C4-2B (cell line): ENCODE data around the gene RNF213.

Experiments
- H3K27ac ChIP-seq: fragments of 450-650 bp; 2 replicates; pipeline ENCODE4 v1.5.1; 2017
- ZFX ChIP-seq: fragments of 450-650 bp; IDR thresholded peaks from 2 replicates; pipeline ENCODE4 v1.6.1; 2017
- TF ChIP-seq, protein P1 (sequence below): fragments of 450-650 bp; conservative IDR thresholded peaks from 2 replicates; pipeline ENCODE4 v1.5.1; 2017; ENCODE audit warnings: mild to moderate bottlenecking

RNF213 gene

DNA sequence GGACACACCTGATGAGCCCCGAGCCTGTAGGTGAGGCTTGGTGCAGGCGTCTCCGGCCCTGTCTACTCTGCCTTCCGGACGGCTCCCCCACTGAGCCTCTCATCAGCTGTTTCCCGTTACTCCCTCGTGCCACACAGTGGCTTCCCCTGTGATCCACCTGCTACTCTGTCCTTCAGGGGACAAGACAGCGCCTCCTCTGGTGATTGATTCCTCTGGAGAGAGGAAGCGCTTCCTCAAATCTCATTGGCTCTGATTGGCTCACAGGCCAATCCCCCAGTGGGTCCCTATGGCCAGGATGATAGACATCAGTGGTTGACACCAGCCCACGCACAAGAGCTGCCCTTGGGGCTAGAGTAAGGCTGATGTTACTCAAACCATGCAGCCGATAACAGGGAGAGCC lies 24.0 kb downstream of the RNF213 start:
- no peak for TF ChIP-seq ZFX
- TF ChIP-seq, protein P1, sequence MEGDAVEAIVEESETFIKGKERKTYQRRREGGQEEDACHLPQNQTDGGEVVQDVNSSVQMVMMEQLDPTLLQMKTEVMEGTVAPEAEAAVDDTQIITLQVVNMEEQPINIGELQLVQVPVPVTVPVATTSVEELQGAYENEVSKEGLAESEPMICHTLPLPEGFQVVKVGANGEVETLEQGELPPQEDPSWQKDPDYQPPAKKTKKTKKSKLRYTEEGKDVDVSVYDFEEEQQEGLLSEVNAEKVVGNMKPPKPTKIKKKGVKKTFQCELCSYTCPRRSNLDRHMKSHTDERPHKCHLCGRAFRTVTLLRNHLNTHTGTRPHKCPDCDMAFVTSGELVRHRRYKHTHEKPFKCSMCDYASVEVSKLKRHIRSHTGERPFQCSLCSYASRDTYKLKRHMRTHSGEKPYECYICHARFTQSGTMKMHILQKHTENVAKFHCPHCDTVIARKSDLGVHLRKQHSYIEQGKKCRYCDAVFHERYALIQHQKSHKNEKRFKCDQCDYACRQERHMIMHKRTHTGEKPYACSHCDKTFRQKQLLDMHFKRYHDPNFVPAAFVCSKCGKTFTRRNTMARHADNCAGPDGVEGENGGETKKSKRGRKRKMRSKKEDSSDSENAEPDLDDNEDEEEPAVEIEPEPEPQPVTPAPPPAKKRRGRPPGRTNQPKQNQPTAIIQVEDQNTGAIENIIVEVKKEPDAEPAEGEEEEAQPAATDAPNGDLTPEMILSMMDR, result no peak
- H3K27ac ChIP-seq, result no peak overlapping the region

DNA sequence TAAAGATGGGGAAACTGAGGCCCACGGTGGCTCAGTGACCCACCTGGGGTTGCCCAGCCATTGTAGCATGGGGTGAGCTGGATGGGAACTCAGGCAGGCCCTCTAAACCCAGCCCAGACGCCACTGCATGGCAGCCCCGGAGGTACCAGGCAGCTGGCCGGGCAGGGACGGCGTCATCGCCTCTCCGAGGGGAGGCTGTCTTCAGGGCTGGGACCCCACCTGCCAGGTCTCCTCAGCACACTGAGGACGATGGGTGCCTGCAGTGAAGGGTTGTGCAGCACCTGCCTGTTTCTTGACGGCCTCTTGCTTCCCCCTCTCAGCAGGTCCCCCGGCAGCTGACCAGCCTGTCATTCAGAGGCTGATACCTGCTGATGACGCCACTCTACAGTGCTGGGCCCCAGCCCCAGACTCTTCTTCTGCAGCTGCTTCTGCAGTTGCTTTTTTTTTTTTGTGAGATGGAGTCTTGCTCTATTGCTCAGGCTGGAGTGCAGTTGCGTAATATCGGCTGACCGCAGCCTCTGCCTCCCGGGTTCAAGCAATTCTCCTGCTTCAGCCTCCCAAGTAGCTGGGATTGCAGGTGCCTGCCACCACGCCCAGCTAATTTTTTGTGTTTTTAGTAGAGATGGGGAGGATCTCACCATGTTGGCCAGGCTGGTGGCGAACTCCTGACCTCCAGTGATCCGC lies 24.7 kb downstream of the RNF213 start:
- TF ChIP-seq ZFX, result no peak
- TF ChIP-seq, protein P1, result no peak
- no peak overlapping the region for H3K27ac ChIP-seq

DNA sequence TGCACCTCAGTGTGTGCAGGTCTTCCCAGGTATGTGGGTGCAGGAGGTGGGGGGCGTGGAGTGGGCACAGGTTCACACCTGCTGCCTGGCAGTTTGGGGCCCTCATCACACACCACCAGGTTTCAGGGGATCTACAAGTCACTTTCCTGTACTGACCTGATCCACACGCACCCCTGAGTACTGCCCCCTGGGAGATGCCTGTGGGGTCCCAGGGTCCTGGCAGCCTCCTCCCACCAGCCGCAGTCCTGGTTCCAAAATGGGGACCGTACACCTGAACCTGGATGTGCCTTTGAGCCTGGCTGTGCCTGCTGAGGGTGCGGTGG lies 25.9 kb downstream of the RNF213 start:
- TF ChIP-seq ZFX, result no peak
- TF ChIP-seq, protein P1, result no peak
- no peak overlapping the region for H3K27ac ChIP-seq

DNA sequence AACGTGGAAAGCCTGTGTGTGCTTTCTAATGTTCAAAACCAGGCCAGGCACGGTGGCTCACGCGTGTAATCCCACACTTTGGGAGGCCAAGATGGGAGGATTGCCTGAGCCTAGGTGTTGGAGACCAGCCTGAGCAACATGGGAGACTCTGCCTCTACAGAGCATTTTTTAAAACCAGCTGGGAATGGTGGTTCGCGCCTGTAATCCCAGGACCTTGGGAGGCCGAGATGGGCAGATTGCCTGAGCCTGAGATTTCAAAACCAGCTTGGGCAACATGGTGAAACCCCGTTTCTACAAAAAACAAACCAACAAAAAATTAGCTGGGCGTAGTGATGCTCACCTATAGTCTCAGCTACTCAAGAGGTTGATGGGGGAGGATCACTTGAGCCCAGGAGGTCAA lies 26.4 kb downstream of the RNF213 start:
- TF ChIP-seq, protein P1, result no peak
- TF ChIP-seq ZFX, result no peak
- no peak overlapping the region for H3K27ac ChIP-seq

DNA sequence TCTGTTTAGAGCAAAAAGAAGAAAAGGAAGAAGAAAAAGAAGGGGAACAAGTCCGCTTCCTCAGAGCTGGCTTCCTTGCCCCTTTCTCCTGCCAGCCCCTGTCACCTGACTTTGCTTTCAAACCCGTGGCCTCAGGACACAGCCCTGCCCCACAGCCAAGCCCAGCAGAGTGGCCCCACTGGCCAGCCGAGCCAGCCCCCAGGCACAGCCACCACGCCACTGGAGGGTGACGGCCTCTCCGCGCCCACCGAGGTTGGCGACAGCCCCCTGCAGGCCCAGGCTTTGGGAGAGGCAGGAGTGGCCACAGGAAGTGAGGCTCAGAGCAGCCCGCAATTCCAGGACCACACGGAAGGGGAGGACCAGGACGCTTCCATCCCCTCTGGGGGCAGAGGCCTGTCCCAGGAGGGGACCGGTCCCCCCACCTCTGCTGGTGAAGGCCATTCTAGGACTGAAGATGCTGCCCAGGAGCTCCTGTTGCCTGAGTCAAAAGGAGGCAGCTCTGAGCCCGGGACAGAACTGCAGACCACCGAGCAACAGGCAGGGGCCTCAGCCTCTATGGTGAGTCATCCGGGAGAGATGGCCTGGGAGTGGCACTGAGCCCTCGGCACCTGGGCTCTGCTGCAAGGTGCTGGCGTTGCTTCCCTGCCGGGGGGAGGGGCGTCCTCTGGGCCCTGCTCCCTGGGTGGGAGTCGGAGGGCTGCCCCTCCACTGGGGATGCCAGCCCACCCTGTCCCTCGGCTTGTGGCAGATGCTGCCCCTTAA lies 27.3 kb downstream of the RNF213 start:
- TF ChIP-seq ZFX, result no peak
- TF ChIP-seq, protein P1, result no peak
- no peak overlapping the region for H3K27ac ChIP-seq

DNA sequence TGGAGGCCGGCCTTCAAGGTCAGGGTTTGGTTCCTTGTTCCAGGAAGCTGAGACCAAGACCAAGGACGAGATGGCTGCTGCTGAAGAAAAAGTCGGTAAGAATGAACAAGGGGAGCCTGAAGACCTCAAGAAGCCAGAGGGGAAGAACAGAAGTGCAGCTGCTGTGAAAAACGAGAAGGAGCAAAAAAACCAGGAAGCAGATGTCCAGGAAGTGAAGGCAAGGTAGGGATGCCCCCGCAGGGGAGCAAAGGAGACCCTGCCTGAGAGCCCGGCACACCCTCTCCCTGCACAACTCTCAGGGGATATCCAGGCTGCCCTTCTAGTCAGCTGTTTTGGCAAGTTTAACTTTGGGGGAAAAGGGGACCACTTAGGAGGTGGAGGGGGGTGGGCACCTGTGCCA lies 29.0 kb downstream of the RNF213 start:
- no peak for TF ChIP-seq ZFX
- TF ChIP-seq, protein P1, result no peak
- H3K27ac ChIP-seq, result no peak overlapping the region

DNA sequence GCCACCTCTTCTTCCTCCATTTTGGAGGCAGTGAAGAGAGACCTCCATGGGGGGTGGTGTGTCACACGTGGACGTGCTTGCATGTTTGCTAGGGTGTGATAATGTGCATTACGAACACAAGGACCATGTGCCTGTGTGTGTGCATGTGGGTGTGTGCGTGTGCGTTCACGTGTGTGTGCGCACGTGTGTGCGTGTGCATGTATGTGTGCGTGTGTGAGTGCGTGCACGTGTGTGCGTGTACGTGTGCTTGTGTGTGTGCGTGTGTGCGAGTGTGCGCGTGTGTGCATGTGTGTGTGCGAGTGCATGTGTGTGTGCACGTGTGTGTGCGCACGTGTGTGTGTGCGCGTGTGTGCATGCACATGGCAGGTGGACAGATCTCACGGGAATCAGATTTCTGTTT lies 29.5 kb downstream of the RNF213 start:
- no peak overlapping the region for H3K27ac ChIP-seq
- TF ChIP-seq, protein P1, result no peak
- no peak for TF ChIP-seq ZFX
